Uterus (tissue), 4 donors: Measurements from ENCODE around the gene EIF3F. TPM values are rescaled to one million over a fixed set of nuclear protein-coding genes. Genes with fewer than 3 reads are reported as not detected.

Experiments
- DNase-seq, 2 donors: peaks; one replicate each; pipeline ENCODE4 v3.0.0-alpha.2; 2019 to 2020
- H3K27ac ChIP-seq, 2 donors: fragments of 200-600 bp; sonication (generic); 1 replicate in 1 of 2; 2 replicates in 1 of 2; pipeline ENCODE4 v1.5.1; 2016 to 2018
- H3K27me3 ChIP-seq, 2 donors: fragments of 200-600 bp; sonication (generic); one replicate each; pipeline ENCODE4 v1.5.1; 2018 to 2019; ENCODE audit warnings: control low read depth in 1 of 2
- H3K36me3 ChIP-seq, 2 donors: fragments of 200-600 bp; sonication (generic); one replicate each; pipeline ENCODE4 v1.5.1; 2019; ENCODE audit warnings: control low read depth in 1 of 2
- H3K4me1 ChIP-seq, 2 donors: fragments of 200-600 bp; sonication (generic); one replicate each; pipeline ENCODE4 v1.5.1; 2018 to 2019; ENCODE audit warnings: control low read depth in 1 of 2
- H3K4me3 ChIP-seq, 2 donors: fragments of 200-600 bp; sonication (generic); 1 replicate in 1 of 2; 2 replicates in 1 of 2; pipeline ENCODE4 v1.5.1; 2018 to 2019; ENCODE audit warnings: mild to moderate bottlenecking in 1 of 2
- H3K9me3 ChIP-seq, 2 donors: fragments of 200-600 bp; sonication (generic); one replicate each; pipeline ENCODE4 v1.5.1; 2019; ENCODE audit warnings: control low read depth in 1 of 2
- POLR2A ChIP-seq, 2 donors: fragments of 450-650 bp; IDR thresholded peaks; one replicate each; pipeline ENCODE4 v1.6.1; 2016; ENCODE audit warnings: antibody characterized with exemption in 2 of 2, mild to moderate bottlenecking in 1 of 2, moderate library complexity in 1 of 2
- intact Hi-C: fragments of 100-400 bp; cut with DNase I; formaldehyde crosslinking; loops from one replicate; pipeline ENCODE4 v1.15.1; 2023; ENCODE audit warnings: low total_unique reads
- total RNA-seq, 4 donors: library from RNA; depleted of rRNA in 3 of 4; stranded (reverse); fragments of >200 nt in 3 of 4; gene quantifications; one replicate each; pipeline versions ENCODE4 v1.1.0 to v1.2.4, GENCODE V29; 2014 to 2023
- TF ChIP-seq, protein P1 (sequence below), 4 experiments: fragments of 200-600 bp in 2 of 4; fragments of 450-650 bp in 2 of 4; sonication (generic) in 2 of 4; IDR thresholded peaks; one replicate each; pipeline ENCODE4 v1.5.1; 2016 to 2019; ENCODE audit warnings: antibody characterized with exemption in 4 of 4, mild to moderate bottlenecking in 2 of 4, moderate library complexity in 1 of 4
- donor health status: DM: yes; HTN: yes; CAD: no.

The EIF3F gene
- total RNA-seq, 4 donors from 2014 or later: 97.9 to 261 (median 213) TPM

DNA sequence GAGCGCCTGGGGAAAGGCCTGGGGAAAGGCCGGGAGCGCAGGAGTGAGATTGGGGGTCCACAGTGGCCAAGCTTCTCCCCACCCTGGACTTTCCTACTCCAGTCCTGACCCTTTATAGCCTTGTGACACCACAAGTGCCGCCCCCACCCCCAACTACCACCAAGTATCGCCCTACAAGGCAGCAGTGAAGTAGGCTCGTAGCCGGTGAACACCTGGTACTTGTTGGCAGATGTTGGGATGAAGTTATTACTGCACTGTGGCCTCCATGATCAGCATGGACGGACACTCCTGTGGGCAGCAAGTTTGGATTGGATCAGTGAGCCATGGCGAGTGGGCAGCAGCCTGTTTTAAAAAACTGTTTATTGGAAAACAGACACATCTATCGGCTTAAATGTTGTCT lies 45.0 kb downstream of the EIF3F start:
- no peak for DNase-seq
- no peaks in the 10 kb centered on the region for H3K36me3 ChIP-seq
- H3K27ac ChIP-seq: no peak overlapping the region
- intact Hi-C loops: loop anchor here (5.0 kb wide), 1 partner anchor 65 kb away; no protein-coding TSS in a partner anchor
- H3K27me3 ChIP-seq: no peaks in the 10 kb centered on the region
- TF ChIP-seq POLR2A (IDR thresholded peaks at IDR 0.05): no peak
- TF ChIP-seq, protein P1, sequence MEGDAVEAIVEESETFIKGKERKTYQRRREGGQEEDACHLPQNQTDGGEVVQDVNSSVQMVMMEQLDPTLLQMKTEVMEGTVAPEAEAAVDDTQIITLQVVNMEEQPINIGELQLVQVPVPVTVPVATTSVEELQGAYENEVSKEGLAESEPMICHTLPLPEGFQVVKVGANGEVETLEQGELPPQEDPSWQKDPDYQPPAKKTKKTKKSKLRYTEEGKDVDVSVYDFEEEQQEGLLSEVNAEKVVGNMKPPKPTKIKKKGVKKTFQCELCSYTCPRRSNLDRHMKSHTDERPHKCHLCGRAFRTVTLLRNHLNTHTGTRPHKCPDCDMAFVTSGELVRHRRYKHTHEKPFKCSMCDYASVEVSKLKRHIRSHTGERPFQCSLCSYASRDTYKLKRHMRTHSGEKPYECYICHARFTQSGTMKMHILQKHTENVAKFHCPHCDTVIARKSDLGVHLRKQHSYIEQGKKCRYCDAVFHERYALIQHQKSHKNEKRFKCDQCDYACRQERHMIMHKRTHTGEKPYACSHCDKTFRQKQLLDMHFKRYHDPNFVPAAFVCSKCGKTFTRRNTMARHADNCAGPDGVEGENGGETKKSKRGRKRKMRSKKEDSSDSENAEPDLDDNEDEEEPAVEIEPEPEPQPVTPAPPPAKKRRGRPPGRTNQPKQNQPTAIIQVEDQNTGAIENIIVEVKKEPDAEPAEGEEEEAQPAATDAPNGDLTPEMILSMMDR (IDR thresholded peaks at IDR 0.05): no peak
- H3K9me3 ChIP-seq: no peaks in the 10 kb centered on the region
- H3K4me1 ChIP-seq: no peaks in the 10 kb centered on the region
- H3K4me3 ChIP-seq: no peak overlapping the region

DNA sequence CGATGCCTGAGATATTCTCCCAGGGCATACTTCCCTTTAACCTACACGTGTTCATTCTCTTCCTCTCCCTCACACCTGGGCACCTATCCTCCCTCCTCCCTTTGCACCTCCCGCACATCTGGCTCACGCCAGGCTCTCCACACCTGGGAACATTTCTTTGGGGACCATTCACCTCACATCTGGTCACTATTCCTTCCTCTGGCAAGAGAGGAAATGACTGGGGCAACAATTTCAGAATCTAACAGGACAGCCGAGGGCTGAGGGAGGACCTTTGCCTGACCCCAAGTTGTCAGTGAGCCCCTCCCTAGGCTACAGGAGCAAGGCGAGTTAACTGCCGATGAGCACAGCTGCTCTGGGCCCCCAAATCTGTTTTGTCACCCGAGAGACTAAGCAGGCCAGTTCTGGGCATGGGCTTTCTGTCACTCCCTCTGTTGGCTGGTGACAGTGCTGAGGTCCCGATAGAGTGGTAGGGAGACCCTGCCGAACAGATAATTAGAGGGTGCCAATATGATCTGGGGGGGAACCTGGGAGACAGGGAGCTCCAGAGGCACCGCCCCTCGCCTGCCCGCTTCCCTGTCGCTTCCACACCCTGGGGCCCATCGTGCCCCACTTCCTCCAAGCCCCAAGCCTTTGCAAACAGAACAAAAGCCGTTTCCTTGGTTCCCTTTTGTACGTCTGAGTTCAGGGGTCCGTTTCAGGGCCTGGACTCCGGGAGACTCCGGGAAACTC lies 45.6 kb downstream of the EIF3F start:
- no peak for DNase-seq
- H3K9me3 ChIP-seq: no peaks in the 10 kb centered on the region
- H3K27me3 ChIP-seq: no peaks in the 10 kb centered on the region
- no peak overlapping the region for H3K27ac ChIP-seq
- TF ChIP-seq, protein P1 (IDR thresholded peaks at IDR 0.05): no peak
- TF ChIP-seq POLR2A (IDR thresholded peaks at IDR 0.05): no peak
- H3K4me1 ChIP-seq: no peaks in the 10 kb centered on the region
- no peak overlapping the region for H3K4me3 ChIP-seq
- intact Hi-C loops: loop anchor here (5.0 kb wide), 1 partner anchor 65 kb away; no protein-coding TSS in a partner anchor
- no peaks in the 10 kb centered on the region for H3K36me3 ChIP-seq

DNA sequence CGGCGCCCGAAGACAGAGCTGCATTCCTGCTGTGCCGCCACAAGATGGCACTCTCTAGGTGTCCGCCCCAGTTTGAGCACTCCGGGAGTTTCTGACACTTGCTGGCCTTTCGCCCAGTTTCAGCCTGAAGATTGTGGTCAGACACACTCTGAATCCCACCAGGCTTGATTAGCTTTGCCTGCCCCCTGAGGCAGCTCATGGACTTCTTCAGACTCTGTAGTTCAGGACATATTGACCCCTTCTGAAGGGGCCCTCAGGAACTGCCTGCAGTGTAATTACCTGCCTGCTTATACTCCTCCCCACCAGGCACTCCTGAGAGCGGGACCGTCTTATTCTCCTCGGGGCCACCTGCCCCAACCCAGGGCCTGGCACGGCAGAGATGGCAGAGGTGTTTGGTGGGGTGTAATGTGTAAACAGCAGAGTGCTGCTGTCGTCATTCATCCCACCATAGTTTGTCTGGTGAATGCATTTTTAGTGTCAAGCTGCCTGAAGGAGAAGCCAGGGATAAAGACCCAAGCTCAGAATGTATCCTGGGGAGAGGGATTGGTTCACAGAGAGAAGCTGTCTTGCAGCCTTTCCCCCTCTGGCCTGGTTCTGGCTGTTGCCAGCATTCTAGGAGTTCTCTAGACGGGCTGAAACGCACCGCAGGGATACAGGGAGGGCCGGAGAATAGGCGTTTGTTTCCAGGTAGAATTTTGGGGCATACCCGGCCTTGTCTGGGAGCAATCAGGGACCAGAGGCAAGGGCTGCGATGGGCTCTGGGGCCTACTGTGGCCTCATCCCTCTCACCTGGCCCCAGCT lies 46.4 kb downstream of the EIF3F start:
- H3K27ac ChIP-seq: no peak overlapping the region
- no peaks in the 10 kb centered on the region for H3K36me3 ChIP-seq
- TF ChIP-seq, protein P1 (IDR thresholded peaks at IDR 0.05): peak; percentile 89 to 94 (median 92)
- TF ChIP-seq POLR2A (IDR thresholded peaks at IDR 0.05): no peak

GRCh38 chr11:8034106-8034585 lies 47.0 kb downstream of the EIF3F start:
- Histone ChIP-seq H3K27ac (peak overlapping the region in 1 of 2 donors; percentile 53), H3K36me3 (no peaks in the 10 kb centered on the region), H3K4me3 (no peak overlapping the region), H3K27me3 (no peaks in the 10 kb centered on the region), H3K9me3 (no peaks in the 10 kb centered on the region), H3K4me1 (no peaks in the 10 kb centered on the region)
- intact Hi-C loops: loop anchor here (5.0 kb wide), 1 partner anchor 63 kb away; no protein-coding TSS in a partner anchor
- TF ChIP-seq POLR2A (IDR thresholded peaks at IDR 0.05): no peak
- TF ChIP-seq, protein P1 (IDR thresholded peaks at IDR 0.05): no peak
- no peak for DNase-seq

More for the DNA sequence above, 46.4 kb downstream of the EIF3F start:
- H3K9me3 ChIP-seq: no peaks in the 10 kb centered on the region
- peak; percentile 88 to 89 for DNase-seq
- no peak overlapping the region for H3K4me3 ChIP-seq
- H3K27me3 ChIP-seq: no peaks in the 10 kb centered on the region
- no peaks in the 10 kb centered on the region for H3K4me1 ChIP-seq
- intact Hi-C loops: loop anchor here (5.0 kb wide), 1 partner anchor 64 kb away; no protein-coding TSS in a partner anchor
